B cell (primary cell): ENCODE results near the gene KRTAP10-1.

Source experiments
- EZH2 ChIP-seq: IDR thresholded peaks from 2 replicates; pipeline ENCODE4 v1.6.1; 2012; ENCODE audit warnings: borderline replicate concordance, low read depth, mild to moderate bottlenecking, moderate library complexity, low read length; ENCODE audit not compliant: insufficient read depth, poor library complexity, severe bottlenecking
- TF ChIP-seq, protein P1 (sequence below): fragments of 200-600 bp; IDR thresholded peaks from one replicate; pipeline ENCODE4 v1.8.0; 2022; ENCODE audit warnings: antibody characterized with exemption, mild to moderate bottlenecking

DNA sequence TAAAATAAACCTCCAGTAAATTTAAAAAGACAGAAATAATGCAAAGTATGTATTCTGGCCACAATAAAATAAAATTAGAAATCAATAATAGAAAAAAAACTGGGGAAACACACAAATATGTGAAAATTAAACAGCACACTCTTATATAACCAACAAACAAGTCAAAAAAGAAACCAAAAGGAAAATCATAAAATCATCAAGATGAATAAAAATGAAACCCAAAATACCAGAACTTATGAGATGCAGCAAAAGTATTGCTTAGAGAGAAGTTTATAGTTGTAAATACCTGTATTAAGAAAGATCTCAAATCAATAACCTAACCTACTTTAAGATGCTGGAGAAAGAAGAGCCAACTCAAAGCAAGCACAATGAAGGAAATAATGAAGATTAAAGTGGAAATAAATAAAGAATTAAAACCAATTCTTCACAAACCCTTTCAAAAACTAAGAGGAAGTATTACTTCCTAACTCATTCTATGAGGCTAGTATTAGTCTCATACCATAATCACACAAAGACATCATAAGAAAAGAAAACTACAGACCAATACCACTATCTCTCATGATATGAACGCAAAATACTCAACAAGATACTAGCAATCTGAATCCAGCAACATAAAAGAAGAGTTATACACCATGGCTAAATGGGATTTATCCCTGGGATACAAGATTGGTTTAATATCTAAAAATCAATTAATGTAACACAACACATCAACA lies 25.0 kb upstream of the KRTAP10-1 start:
- TF ChIP-seq, protein P1, sequence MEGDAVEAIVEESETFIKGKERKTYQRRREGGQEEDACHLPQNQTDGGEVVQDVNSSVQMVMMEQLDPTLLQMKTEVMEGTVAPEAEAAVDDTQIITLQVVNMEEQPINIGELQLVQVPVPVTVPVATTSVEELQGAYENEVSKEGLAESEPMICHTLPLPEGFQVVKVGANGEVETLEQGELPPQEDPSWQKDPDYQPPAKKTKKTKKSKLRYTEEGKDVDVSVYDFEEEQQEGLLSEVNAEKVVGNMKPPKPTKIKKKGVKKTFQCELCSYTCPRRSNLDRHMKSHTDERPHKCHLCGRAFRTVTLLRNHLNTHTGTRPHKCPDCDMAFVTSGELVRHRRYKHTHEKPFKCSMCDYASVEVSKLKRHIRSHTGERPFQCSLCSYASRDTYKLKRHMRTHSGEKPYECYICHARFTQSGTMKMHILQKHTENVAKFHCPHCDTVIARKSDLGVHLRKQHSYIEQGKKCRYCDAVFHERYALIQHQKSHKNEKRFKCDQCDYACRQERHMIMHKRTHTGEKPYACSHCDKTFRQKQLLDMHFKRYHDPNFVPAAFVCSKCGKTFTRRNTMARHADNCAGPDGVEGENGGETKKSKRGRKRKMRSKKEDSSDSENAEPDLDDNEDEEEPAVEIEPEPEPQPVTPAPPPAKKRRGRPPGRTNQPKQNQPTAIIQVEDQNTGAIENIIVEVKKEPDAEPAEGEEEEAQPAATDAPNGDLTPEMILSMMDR, result no peak
- TF ChIP-seq EZH2, result no peak
